H1 (cell line): ENCODE measurements around the gene GLTPD2. TPM values are rescaled to one million over a fixed set of nuclear protein-coding genes. Genes with fewer than 3 reads are reported as not detected.

Source experiments
- CHD1 ChIP-seq: IDR thresholded peaks from 2 replicates; pipeline ENCODE4 v1.6.1; 2012; ENCODE audit warnings: low read depth, low read length, improper control_type of control experiment
- CREB1 ChIP-seq: IDR thresholded peaks from 2 replicates; pipeline ENCODE4 v1.6.1; 2012; ENCODE audit warnings: inconsistent platforms
- EGR1 ChIP-seq: IDR thresholded peaks from 2 replicates; pipeline ENCODE4 v1.6.1; 2011; ENCODE audit warnings: low read depth, low read length, borderline replicate concordance
- HDAC2 ChIP-seq, 2 experiments: fragments of 300-600 bp in 1 of 2; sonication (generic) in 1 of 2; IDR thresholded peaks; 2 replicates each; pipeline ENCODE4 v1.6.1; 2011 to 2012; ENCODE audit warnings: low read depth in 2 of 2, low read length in 2 of 2, mild to moderate bottlenecking in 2 of 2, moderate library complexity in 2 of 2, borderline replicate concordance in 1 of 2, inconsistent platforms in 1 of 2
- HDAC6 ChIP-seq: IDR thresholded peaks from one replicate; pipeline ENCODE4 v1.7.1; 2012; ENCODE audit warnings: low read depth, mild to moderate bottlenecking, inconsistent platforms, low read length, moderate library complexity
- MAFK ChIP-seq: IDR thresholded peaks from 2 replicates; pipeline ENCODE4 v1.6.1; 2012; ENCODE audit warnings: low read depth, mild to moderate bottlenecking, improper control_type of control experiment, low read length
- PHF8 ChIP-seq: fragments of 200-600 bp; sonication (generic); conservative IDR thresholded peaks from 2 replicates; pipeline ENCODE4 v1.7.1; 2012; ENCODE audit warnings: low read depth, mild to moderate bottlenecking, inconsistent platforms, low read length, moderate library complexity
- POLR2A ChIP-seq, 2 experiments: IDR thresholded peaks; 1 replicate in 1 of 2; 2 replicates in 1 of 2; pipeline ENCODE4 v1.6.1; 2011; ENCODE audit warnings: low read depth in 2 of 2, low read length in 2 of 2, mild to moderate bottlenecking in 2 of 2; ENCODE audit errors: control extremely low read depth in 1 of 2
- RFX5 ChIP-seq: IDR thresholded peaks from 2 replicates; pipeline ENCODE4 v1.6.1; 2011; ENCODE audit warnings: low read depth, low read length, improper control_type of control experiment, borderline replicate concordance
- SAP30 ChIP-seq: fragments of 300-600 bp; sonication (generic); IDR thresholded peaks from 2 replicates; pipeline ENCODE4 v1.7.1; 2012; ENCODE audit warnings: low read length, moderate library complexity, mild to moderate bottlenecking, inconsistent platforms; ENCODE audit not compliant: insufficient read depth, insufficient replicate concordance
- SIN3A ChIP-seq, 2 experiments: IDR thresholded peaks in 1 of 2; conservative IDR thresholded peaks in 1 of 2; 2 replicates each; pipeline ENCODE4 v1.6.1; 2011 to 2012; ENCODE audit warnings: low read length in 2 of 2, improper control_type of control experiment in 1 of 2, low read depth in 1 of 2, mild to moderate bottlenecking in 1 of 2
- SUZ12 ChIP-seq: fragments of 200-600 bp; sonication (generic); IDR thresholded peaks from 2 replicates; pipeline ENCODE4 v1.6.1; 2012; ENCODE audit warnings: mild to moderate bottlenecking, inconsistent platforms, low read length, moderate library complexity, mixed read lengths
- TAF7 ChIP-seq: optimal IDR thresholded peaks from 2 replicates; pipeline ENCODE3; 2011; ENCODE audit warnings: low read depth, mild to moderate bottlenecking, inconsistent platforms, low read length, moderate library complexity, borderline replicate concordance
- TEAD4 ChIP-seq: IDR thresholded peaks from 2 replicates; pipeline ENCODE4 v1.6.1; 2012; ENCODE audit warnings: low read depth, low read length, inconsistent platforms, mixed read lengths
- polyA plus RNA-seq, 7 experiments: library from polyadenylated mRNA; depleted of rRNA in 3 of 7; stranded (reverse) in 5 of 7; unstranded in 2 of 7; fragments of >200 nt in 5 of 7; fragments of 200-250 nt in 2 of 7; gene quantifications; 1 replicate in 5 of 7; 2 replicates in 1 of 7; 4 replicates in 1 of 7; pipeline versions ENCODE4 v1.2.1 to v1.2.3, GENCODE V29; 2011 to 2013; ENCODE audit warnings: missing spikeins in 2 of 7, mixed read lengths in 2 of 7
- total RNA-seq: library from RNA; stranded (reverse); fragmentation: NEBNext Ultra II Directional; extraction: Animal tissue kit (Norgen Biotek cat#: 25700); gene quantifications from 2 replicates; pipeline ENCODE4 v1.2.1, GENCODE V29; 2021

Gene GLTPD2
- total and polyA plus RNA-seq, 2 of the 8 experiments (the other 6 are each of a cell fraction or from before 2014, with no cell fraction given), result not detected

DNA sequence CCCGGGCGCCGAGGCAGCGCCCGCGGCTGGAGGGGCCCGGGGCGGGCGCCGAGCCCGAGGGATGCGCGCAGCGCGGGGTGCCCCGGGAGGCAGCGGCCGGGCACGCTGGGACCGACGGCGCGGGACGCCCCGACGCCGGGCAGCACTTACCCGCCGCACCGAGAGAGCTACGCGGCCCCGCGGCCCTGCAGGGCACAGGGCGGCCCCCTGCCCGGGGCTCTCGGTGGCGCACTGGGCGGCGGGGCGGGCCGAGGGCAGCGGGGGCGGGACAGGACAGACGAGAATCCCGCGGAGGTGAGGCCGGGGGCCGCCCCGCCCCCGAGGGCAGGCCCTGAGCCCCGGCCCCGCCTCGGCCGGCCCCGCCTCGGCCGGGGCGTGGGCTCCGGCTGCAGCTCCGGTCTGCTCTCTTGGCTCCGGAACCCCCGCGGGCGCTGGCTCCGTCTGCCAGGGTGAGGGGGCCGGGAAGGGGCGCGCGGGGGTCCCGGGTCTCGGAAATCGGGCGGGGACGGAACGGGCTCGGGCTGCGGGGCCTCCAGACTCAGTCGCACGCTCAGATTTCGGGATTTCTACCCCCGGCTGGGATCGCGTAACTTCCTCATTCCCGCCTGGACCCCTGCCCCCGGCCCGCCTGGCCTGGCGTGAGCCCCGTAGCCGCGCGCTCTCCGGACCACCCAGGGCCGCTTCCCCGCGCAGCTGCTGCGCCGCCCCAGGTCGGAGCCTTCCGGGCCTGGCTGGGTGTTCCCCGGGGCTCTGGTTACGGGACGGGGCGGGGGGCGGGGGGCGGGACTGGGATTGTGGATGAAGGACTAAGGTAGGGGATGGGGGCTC, 18.2 kb downstream of the GLTPD2 start, which contains the start of gene PLD2 (continued):
- peak; percentile 72 for TF ChIP-seq PHF8
- peak in 1 of 2 experiments; percentile 41; a peak in 1 of 4 replicates for TF ChIP-seq SIN3A (conservative IDR thresholded peaks at IDR 0.05 in 1 of 2, IDR thresholded peaks at IDR 0.05 in 1 of 2; ENCODE audit: low read depth in 1 of 2, low read length in 2 of 2)
- TF ChIP-seq HDAC2 (IDR thresholded peaks at IDR 0.05; ENCODE audit: borderline replicate concordance in 1 of 2, low read depth in 2 of 2, low read length in 2 of 2), result no peak
- no peak for TF ChIP-seq HDAC6
- TF ChIP-seq EGR1, result peak; percentile 65
- TF ChIP-seq MAFK, result no peak
- TF ChIP-seq SUZ12, result no peak
- no peak for TF ChIP-seq CREB1
- TF ChIP-seq CHD1, result no peak
- TF ChIP-seq TAF7, result no peak
- TF ChIP-seq RFX5, result no peak
- peak; percentile 14; the same call in 1 of the 2 replicates for TF ChIP-seq TEAD4
- TF ChIP-seq POLR2A (IDR thresholded peaks at IDR 0.05; ENCODE audit: control extremely low read depth in 1 of 2, low read depth in 2 of 2, low read length in 2 of 2), result peak in 1 of 2 experiments; percentile 70; a peak in 2 of 3 replicates
- no peak for TF ChIP-seq SAP30
